ENCODE data around the gene OR56A3. TPM values are rescaled to one million over a fixed set of nuclear protein-coding genes. Genes with fewer than 3 reads are reported as not detected.

Gene OR56A3
- not detected in 2 replicates for total RNA-seq (2014; rRNA removed; shearing (Covaris generic))

GRCh38 chr11:5941951-5942350 lies at the start of gene OR56A3:
Gene OR56A3, plus strand, starts transcription at chr11:5942251. Its CDS starts 5,096 bp downstream, at chr11:5947347.
- no peak for DNase-seq (ENCODE audit: low read depth in 1 of 2, low spot score in 2 of 2)
- Histone ChIP-seq H3K9me3 (replicated peaks) (no peaks in the 10 kb centered on the region), H3K27ac (no peak within 1 kb of the TSS), H3K4me3 (no peak within 1 kb of the TSS), H3K27me3 (replicated peaks) (no peaks in the 10 kb centered on the region), H3K4me1 (replicated peaks) (no peaks in the 10 kb centered on the region), H3K36me3 (no peaks in the 10 kb centered on the region)

GRCh38 chr11:5892908-5893307 lies 49.1 kb upstream of the OR56A3 start, which contains the start of gene OR52E5:
Gene OR52E5, plus strand, starts transcription at chr11:5893208. Its CDS starts 7,569 bp downstream, at chr11:5900777.
- H3K4me1 ChIP-seq (replicated peaks) = no peaks in the 10 kb centered on the region
- H3K9me3 ChIP-seq (replicated peaks) = no peaks in the 10 kb centered on the region
- no peak within 1 kb of the TSS for H3K27ac ChIP-seq
- no peak within 1 kb of the TSS for H3K4me3 ChIP-seq
- no peak for DNase-seq (ENCODE audit: low read depth in 1 of 2, low spot score in 2 of 2)
- H3K36me3 ChIP-seq = no peaks in the 10 kb centered on the region
- H3K27me3 ChIP-seq (replicated peaks) = no peaks in the 10 kb centered on the region

GRCh38 chr11:5899534-5899933 lies 42.5 kb upstream of the OR56A3 start:
- H3K27ac ChIP-seq = no peak overlapping the region
- H3K36me3 ChIP-seq = no peaks in the 10 kb centered on the region
- H3K9me3 ChIP-seq (replicated peaks) = no peaks in the 10 kb centered on the region
- H3K4me3 ChIP-seq = no peak overlapping the region
- H3K27me3 ChIP-seq (replicated peaks) = no peaks in the 10 kb centered on the region
- no peaks in the 10 kb centered on the region for H3K4me1 ChIP-seq (replicated peaks)
- DNase-seq (ENCODE audit: low read depth in 1 of 2, low spot score in 2 of 2) = no peak

GRCh38 chr11:5910540-5910939 lies 31.5 kb upstream of the OR56A3 start:
- no peaks in the 10 kb centered on the region for H3K27me3 ChIP-seq (replicated peaks)
- H3K9me3 ChIP-seq (replicated peaks) = no peaks in the 10 kb centered on the region
- H3K36me3 ChIP-seq = no peaks in the 10 kb centered on the region
- no peak overlapping the region for H3K4me3 ChIP-seq
- no peak overlapping the region for H3K27ac ChIP-seq
- no peak for DNase-seq (ENCODE audit: low read depth in 1 of 2, low spot score in 2 of 2)
- H3K4me1 ChIP-seq (replicated peaks) = no peaks in the 10 kb centered on the region

- H3K4me1 ChIP-seq (replicated peaks) = no peaks in the 10 kb centered on the region
- H3K9me3 ChIP-seq (replicated peaks) = no peaks in the 10 kb centered on the region
- DNase-seq (ENCODE audit: low read depth in 1 of 2, low spot score in 2 of 2) = no peak
- no peak overlapping the region for H3K27ac ChIP-seq
- no peaks in the 10 kb centered on the region for H3K27me3 ChIP-seq (replicated peaks)
- no peaks in the 10 kb centered on the region for H3K36me3 ChIP-seq
- no peak overlapping the region for H3K4me3 ChIP-seq
These were observed 19.2 kb upstream of the OR56A3 start for GRCh38 chr11:5922749-5923426.

- no peaks in the 10 kb centered on the region for H3K4me1 ChIP-seq (replicated peaks)
These were observed 18.6 kb upstream of the OR56A3 start for GRCh38 chr11:5923427-5923776.

GRCh38 chr11:5923794-5924193 lies 18.3 kb upstream of the OR56A3 start:
- H3K36me3 ChIP-seq = no peaks in the 10 kb centered on the region
- H3K4me1 ChIP-seq (replicated peaks) = no peaks in the 10 kb centered on the region
- H3K27ac ChIP-seq = no peak overlapping the region
- no peaks in the 10 kb centered on the region for H3K9me3 ChIP-seq (replicated peaks)
- no peak for DNase-seq (ENCODE audit: low read depth in 1 of 2, low spot score in 2 of 2)
- H3K4me3 ChIP-seq = no peak overlapping the region
- H3K27me3 ChIP-seq (replicated peaks) = no peaks in the 10 kb centered on the region

More at GRCh38 chr11:5923427-5923776, 18.6 kb upstream of the OR56A3 start:
- no peak overlapping the region for H3K4me3 ChIP-seq
- DNase-seq (ENCODE audit: low read depth in 1 of 2, low spot score in 2 of 2) = no peak
- no peaks in the 10 kb centered on the region for H3K27me3 ChIP-seq (replicated peaks)
- no peaks in the 10 kb centered on the region for H3K36me3 ChIP-seq
- H3K27ac ChIP-seq = no peak overlapping the region
- no peaks in the 10 kb centered on the region for H3K9me3 ChIP-seq (replicated peaks)

GRCh38 chr11:5928271-5928670 lies 13.8 kb upstream of the OR56A3 start:
- Histone ChIP-seq H3K27me3 (replicated peaks) (no peaks in the 10 kb centered on the region), H3K4me1 (replicated peaks) (no peaks in the 10 kb centered on the region), H3K27ac (no peak overlapping the region), H3K4me3 (no peak overlapping the region), H3K9me3 (replicated peaks) (no peaks in the 10 kb centered on the region), H3K36me3 (no peaks in the 10 kb centered on the region)
- no peak for DNase-seq (ENCODE audit: low read depth in 1 of 2, low spot score in 2 of 2)

- no peak overlapping the region for H3K27ac ChIP-seq
- no peaks in the 10 kb centered on the region for H3K4me1 ChIP-seq (replicated peaks)
- no peaks in the 10 kb centered on the region for H3K9me3 ChIP-seq (replicated peaks)
- H3K4me3 ChIP-seq = no peak overlapping the region
- no peaks in the 10 kb centered on the region for H3K27me3 ChIP-seq (replicated peaks)
- no peaks in the 10 kb centered on the region for H3K36me3 ChIP-seq
- DNase-seq (ENCODE audit: low read depth in 1 of 2, low spot score in 2 of 2) = no peak
These were observed 13.2 kb upstream of the OR56A3 start for GRCh38 chr11:5928811-5929210.

- no peak for DNase-seq (ENCODE audit: low read depth in 1 of 2, low spot score in 2 of 2)
- Histone ChIP-seq H3K36me3 (no peaks in the 10 kb centered on the region), H3K4me1 (replicated peaks) (no peaks in the 10 kb centered on the region), H3K4me3 (no peak overlapping the region), H3K27ac (no peak overlapping the region), H3K27me3 (replicated peaks) (no peaks in the 10 kb centered on the region), H3K9me3 (replicated peaks) (no peaks in the 10 kb centered on the region)
These were observed 12.3 kb upstream of the OR56A3 start for GRCh38 chr11:5929571-5930368.

GRCh38 chr11:5930614-5931013 lies 11.4 kb upstream of the OR56A3 start:
- H3K9me3 ChIP-seq (replicated peaks) = no peaks in the 10 kb centered on the region

GRCh38 chr11:5931061-5931460 lies 11.0 kb upstream of the OR56A3 start:
- H3K9me3 ChIP-seq (replicated peaks) = no peaks in the 10 kb centered on the region

More at GRCh38 chr11:5930614-5931013, 11.4 kb upstream of the OR56A3 start:
- H3K27me3 ChIP-seq (replicated peaks) = no peaks in the 10 kb centered on the region
- no peak for DNase-seq (ENCODE audit: low read depth in 1 of 2, low spot score in 2 of 2)
- H3K36me3 ChIP-seq = no peaks in the 10 kb centered on the region
- H3K27ac ChIP-seq = no peak overlapping the region
- H3K4me1 ChIP-seq (replicated peaks) = no peaks in the 10 kb centered on the region
- H3K4me3 ChIP-seq = no peak overlapping the region

GRCh38 chr11:5932671-5933070 lies 9.4 kb upstream of the OR56A3 start:
- H3K4me3 ChIP-seq = no peak overlapping the region
- no peaks in the 10 kb centered on the region for H3K9me3 ChIP-seq (replicated peaks)
- no peaks in the 10 kb centered on the region for H3K27me3 ChIP-seq (replicated peaks)
- H3K36me3 ChIP-seq = no peaks in the 10 kb centered on the region
- no peak for DNase-seq (ENCODE audit: low read depth in 1 of 2, low spot score in 2 of 2)
- H3K4me1 ChIP-seq (replicated peaks) = no peaks in the 10 kb centered on the region
- no peak overlapping the region for H3K27ac ChIP-seq

More at GRCh38 chr11:5931061-5931460, 11.0 kb upstream of the OR56A3 start:
- Histone ChIP-seq H3K27ac (no peak overlapping the region), H3K36me3 (no peaks in the 10 kb centered on the region), H3K4me1 (replicated peaks) (no peaks in the 10 kb centered on the region), H3K4me3 (no peak overlapping the region), H3K27me3 (replicated peaks) (no peaks in the 10 kb centered on the region)
- no peak for DNase-seq (ENCODE audit: low read depth in 1 of 2, low spot score in 2 of 2)

- no peaks in the 10 kb centered on the region for H3K36me3 ChIP-seq
- no peaks in the 10 kb centered on the region for H3K27me3 ChIP-seq (replicated peaks)
- H3K4me1 ChIP-seq (replicated peaks) = no peaks in the 10 kb centered on the region
- H3K9me3 ChIP-seq (replicated peaks) = no peaks in the 10 kb centered on the region
- H3K4me3 ChIP-seq = no peak overlapping the region
- no peak overlapping the region for H3K27ac ChIP-seq
- DNase-seq (ENCODE audit: low read depth in 1 of 2, low spot score in 2 of 2) = no peak
These were observed 8.9 kb upstream of the OR56A3 start for GRCh38 chr11:5933116-5933515.
